ENCODE results near the gene KLHL29. TPM values are rescaled to one million over a fixed set of nuclear protein-coding genes. Genes with fewer than 3 reads are reported as not detected.

KLHL29 gene
- total RNA-seq, 1 experiment from 2014 or later: 7.7 TPM

GRCh38 chr2:23436346-23437098, 51.5 kb downstream of the KLHL29 start:
- no peak for DNase-seq (ENCODE audit: low read depth, low spot score)

GRCh38 chr2:23441414-23441813, 56.4 kb downstream of the KLHL29 start:
- ChIA-PET CTCF (no interaction called here), POLR2A (no interaction called here)
- no peak overlapping the region for H3K4me3 ChIP-seq (ENCODE audit: low read depth in 2 of 2, low read length in 2 of 2)
- in situ Hi-C loops (cut with HindIII; ENCODE audit: low pct_unique_long_range_greater_than_20kb, low sequenced_read_pairs): no loop called here
- intact Hi-C loops (cut with micrococcal nuclease; ENCODE audit: unreplicated experiment): no loop called here
- BruUV-seq (replicated peaks): no TSS peak
- H3K27ac ChIP-seq (ENCODE audit: low read length): no peak overlapping the region
- DNase-seq (ENCODE audit: low read depth, low spot score) (no peak), ATAC-seq (no peak)
- H3K9me3 ChIP-seq (ENCODE audit: control insufficient read depth, insufficient read depth, low read depth, low read length): peaks cover 4% of the 10 kb centered on the region; the same call in 1 of the 2 replicates
- no peaks in the 10 kb centered on the region for H3K4me1 ChIP-seq (ENCODE audit: control insufficient read depth, insufficient read depth, low read length)
- no peaks in the 10 kb centered on the region for H3K27me3 ChIP-seq (ENCODE audit: control insufficient read depth, insufficient read depth, low read length)
- TF ChIP-seq REST (IDR thresholded peaks at IDR 0.05; ENCODE audit: insufficient read depth in 1 of 2, low read depth in 2 of 2, low read length in 1 of 2): no peak
- no peaks in the 10 kb centered on the region for H3K36me3 ChIP-seq (ENCODE audit: control insufficient read depth, insufficient read depth, low read length)

More at GRCh38 chr2:23436346-23437098, 51.5 kb downstream of the KLHL29 start:
- CTCF ChIA-PET: no interaction called here
- Histone ChIP-seq H3K9me3 (ENCODE audit: control insufficient read depth, insufficient read depth, low read depth, low read length) (peaks cover 2% of the 10 kb centered on the region; the same call in 1 of the 2 replicates), H3K27ac (ENCODE audit: low read length) (no peak overlapping the region), H3K4me1 (ENCODE audit: control insufficient read depth, insufficient read depth, low read length) (no peaks in the 10 kb centered on the region), H3K4me3 (ENCODE audit: low read depth in 2 of 2, low read length in 2 of 2) (no peak overlapping the region), H3K27me3 (ENCODE audit: control insufficient read depth, insufficient read depth, low read length) (no peaks in the 10 kb centered on the region), H3K36me3 (ENCODE audit: control insufficient read depth, insufficient read depth, low read length) (no peaks in the 10 kb centered on the region)
- intact Hi-C loops (cut with micrococcal nuclease; ENCODE audit: unreplicated experiment): no loop called here
- ATAC-seq: no peak
- POLR2A ChIA-PET: no interaction called here
- BruUV-seq (replicated peaks): no TSS peak
- no peak for TF ChIP-seq REST (IDR thresholded peaks at IDR 0.05; ENCODE audit: insufficient read depth in 1 of 2, low read depth in 2 of 2, low read length in 1 of 2)
- no peak for TF ChIP-seq TCF7L2 (IDR thresholded peaks at IDR 0.05; ENCODE audit: low read depth, low read length)
- TF ChIP-seq SIN3A (IDR thresholded peaks at IDR 0.05; ENCODE audit: borderline replicate concordance, insufficient read depth, low read depth, low read length): no peak
- no peak for TF ChIP-seq CTCF (IDR thresholded peaks at IDR 0.05)
- TF ChIP-seq POLR2AphosphoS5 (IDR thresholded peaks at IDR 0.05; ENCODE audit: low read depth, low read length): no peak
- in situ Hi-C loops (cut with HindIII; ENCODE audit: low pct_unique_long_range_greater_than_20kb, low sequenced_read_pairs): no loop called here

Data from Panc1 (cell line).